ENCODE results near the gene PALLD. TPM values are rescaled to one million over a fixed set of nuclear protein-coding genes. Genes with fewer than 3 reads are reported as not detected.

Gene PALLD
- total RNA-seq, 1 donor from 2014 or later: 85.7 TPM

DNA sequence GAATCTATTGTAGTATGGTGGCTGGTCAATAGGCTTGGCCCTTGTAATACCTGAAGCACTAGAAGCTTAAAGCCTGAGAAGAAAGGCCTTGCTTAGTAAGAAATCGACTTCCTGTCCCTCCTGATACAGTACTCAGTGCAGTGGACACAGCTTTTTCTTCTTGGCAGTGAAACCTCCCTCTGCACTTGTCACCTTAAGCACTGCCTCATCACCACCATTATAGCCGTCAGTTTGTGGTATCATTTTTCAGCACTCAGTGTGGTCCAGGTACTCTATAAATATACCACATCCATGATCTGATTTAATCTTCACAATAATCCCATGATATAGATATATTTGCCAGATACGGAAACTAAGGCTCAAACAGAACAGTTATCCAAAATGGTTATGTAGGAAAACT lies 75.2 kb downstream of the PALLD start:
- no peak for DNase-seq (ENCODE audit: low spot score)
- no peak overlapping the region for H3K27ac ChIP-seq
- Mint-ChIP-seq H3K27ac (no peak overlapping the region), H3K4me1 (peaks cover 21% of the 10 kb centered on the region), H3K4me3 (no peak overlapping the region), H3K36me3 (peaks cover 2% of the 10 kb centered on the region), H3K27me3 (ENCODE audit: insufficient read depth, low read depth) (no peaks in the 10 kb centered on the region), H3K9me3 (peaks cover 2% of the 10 kb centered on the region)
- H4K20me1 ChIP-seq (ENCODE audit: low read depth): no peaks in the 10 kb centered on the region
- H3K4me2 ChIP-seq: no peak overlapping the region
- H3F3A ChIP-seq (ENCODE audit: low read depth): no peaks in the 10 kb centered on the region
- no peak overlapping the region for H3K9ac ChIP-seq
- H3K4me1 ChIP-seq: peaks cover 7% of the 10 kb centered on the region
- TF ChIP-seq EZH2 (IDR thresholded peaks at IDR 0.05) (no peak), EZH2phosphoT487 (IDR thresholded peaks at IDR 0.05) (no peak)
- TF ChIP-seq, protein P1, sequence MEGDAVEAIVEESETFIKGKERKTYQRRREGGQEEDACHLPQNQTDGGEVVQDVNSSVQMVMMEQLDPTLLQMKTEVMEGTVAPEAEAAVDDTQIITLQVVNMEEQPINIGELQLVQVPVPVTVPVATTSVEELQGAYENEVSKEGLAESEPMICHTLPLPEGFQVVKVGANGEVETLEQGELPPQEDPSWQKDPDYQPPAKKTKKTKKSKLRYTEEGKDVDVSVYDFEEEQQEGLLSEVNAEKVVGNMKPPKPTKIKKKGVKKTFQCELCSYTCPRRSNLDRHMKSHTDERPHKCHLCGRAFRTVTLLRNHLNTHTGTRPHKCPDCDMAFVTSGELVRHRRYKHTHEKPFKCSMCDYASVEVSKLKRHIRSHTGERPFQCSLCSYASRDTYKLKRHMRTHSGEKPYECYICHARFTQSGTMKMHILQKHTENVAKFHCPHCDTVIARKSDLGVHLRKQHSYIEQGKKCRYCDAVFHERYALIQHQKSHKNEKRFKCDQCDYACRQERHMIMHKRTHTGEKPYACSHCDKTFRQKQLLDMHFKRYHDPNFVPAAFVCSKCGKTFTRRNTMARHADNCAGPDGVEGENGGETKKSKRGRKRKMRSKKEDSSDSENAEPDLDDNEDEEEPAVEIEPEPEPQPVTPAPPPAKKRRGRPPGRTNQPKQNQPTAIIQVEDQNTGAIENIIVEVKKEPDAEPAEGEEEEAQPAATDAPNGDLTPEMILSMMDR (IDR thresholded peaks at IDR 0.05): no peak
- H3K4me3 ChIP-seq: no peak overlapping the region
- no peaks in the 10 kb centered on the region for H3K9me3 ChIP-seq (ENCODE audit: low read depth)
- no peak overlapping the region for H2AFZ ChIP-seq (replicated peaks)
- no peaks in the 10 kb centered on the region for H3K36me3 ChIP-seq
- H3K27me3 ChIP-seq: no peaks in the 10 kb centered on the region
- H3K79me2 ChIP-seq (ENCODE audit: low read depth): no peaks in the 10 kb centered on the region

DNA sequence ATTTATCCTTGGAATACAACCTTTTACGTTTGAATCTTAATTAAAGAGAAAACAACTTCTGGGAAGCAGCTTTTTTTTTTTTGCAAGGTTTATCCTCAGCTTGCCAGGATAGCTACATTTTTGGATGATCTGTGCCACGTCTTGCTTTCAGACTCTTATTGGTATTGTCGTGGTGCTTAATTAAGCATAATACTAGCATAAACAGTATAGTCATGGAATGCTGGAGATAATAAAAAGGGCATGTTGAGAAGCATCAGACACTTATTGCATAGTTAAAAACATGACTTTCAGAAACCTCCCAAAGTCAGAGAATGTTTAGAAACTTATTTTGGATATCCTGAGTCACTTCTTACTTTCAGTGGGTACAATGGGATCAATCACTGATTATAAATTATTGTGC lies 77.0 kb downstream of the PALLD start:
- H3K9me3 ChIP-seq (ENCODE audit: low read depth): no peaks in the 10 kb centered on the region
- no peaks in the 10 kb centered on the region for H4K20me1 ChIP-seq (ENCODE audit: low read depth)
- Mint-ChIP-seq H3K36me3 (peaks cover 2% of the 10 kb centered on the region), H3K27me3 (ENCODE audit: insufficient read depth, low read depth) (peaks cover 3% of the 10 kb centered on the region), H3K9me3 (peaks cover 9% of the 10 kb centered on the region), H3K4me3 (no peak overlapping the region), H3K4me1 (peaks cover 21% of the 10 kb centered on the region), H3K27ac (no peak overlapping the region)
- H3K36me3 ChIP-seq: no peaks in the 10 kb centered on the region
- H3K9ac ChIP-seq: no peak overlapping the region
- no peak overlapping the region for H3K4me3 ChIP-seq
- H3K4me2 ChIP-seq: no peak overlapping the region
- H3K27ac ChIP-seq: no peak overlapping the region
- H2AFZ ChIP-seq (replicated peaks): no peak overlapping the region
- no peaks in the 10 kb centered on the region for H3K79me2 ChIP-seq (ENCODE audit: low read depth)
- no peaks in the 10 kb centered on the region for H3K27me3 ChIP-seq
- TF ChIP-seq EZH2phosphoT487 (IDR thresholded peaks at IDR 0.05) (no peak), EZH2 (IDR thresholded peaks at IDR 0.05) (no peak)
- TF ChIP-seq, protein P1 (IDR thresholded peaks at IDR 0.05): no peak
- peaks cover 7% of the 10 kb centered on the region for H3K4me1 ChIP-seq
- DNase-seq (ENCODE audit: low spot score): no peak
- H3F3A ChIP-seq (ENCODE audit: low read depth): no peaks in the 10 kb centered on the region

DNA sequence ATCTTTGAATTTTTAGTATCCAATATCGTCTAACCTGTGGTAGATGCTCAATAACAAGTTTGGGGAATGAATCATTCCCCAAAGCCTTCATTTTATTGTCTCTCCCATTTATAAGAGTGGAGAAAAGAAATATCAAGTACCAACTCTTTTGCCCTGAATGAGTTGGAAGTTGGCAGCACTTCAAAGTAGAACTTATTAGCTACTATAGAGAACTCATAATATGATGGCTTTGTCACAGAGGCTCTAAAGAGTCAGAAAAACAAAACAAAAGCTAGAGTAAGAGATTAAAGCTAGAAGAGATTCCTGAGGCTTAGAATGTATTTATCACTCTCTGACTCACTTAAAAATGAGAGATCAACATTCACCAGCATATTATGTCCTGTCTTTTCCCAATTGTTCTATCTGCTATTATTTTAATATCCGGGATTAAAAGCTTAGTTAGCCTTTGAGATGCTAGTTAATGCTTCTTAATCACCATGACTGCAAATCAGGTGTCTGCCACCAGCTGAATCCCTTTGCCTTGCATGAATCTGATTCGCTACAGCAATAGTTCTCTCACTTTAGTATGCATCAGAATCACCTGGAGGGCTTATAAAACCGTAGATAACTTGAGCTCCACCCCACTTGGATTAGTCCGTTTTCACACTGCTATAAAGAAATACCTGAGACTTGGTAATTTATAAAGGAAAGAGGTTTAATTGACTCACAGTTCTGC lies 77.9 kb downstream of the PALLD start:
- H2AFZ ChIP-seq (replicated peaks): no peak overlapping the region
- Mint-ChIP-seq H3K36me3 (peaks cover 2% of the 10 kb centered on the region), H3K9me3 (peaks cover 9% of the 10 kb centered on the region), H3K4me3 (no peak overlapping the region), H3K27ac (no peak overlapping the region), H3K4me1 (peaks cover 18% of the 10 kb centered on the region), H3K27me3 (ENCODE audit: insufficient read depth, low read depth) (peaks cover 3% of the 10 kb centered on the region)
- no peak overlapping the region for H3K27ac ChIP-seq
- H3K9ac ChIP-seq: no peak overlapping the region
- no peak overlapping the region for H3K4me3 ChIP-seq
- H4K20me1 ChIP-seq (ENCODE audit: low read depth): no peaks in the 10 kb centered on the region
- TF ChIP-seq EZH2 (IDR thresholded peaks at IDR 0.05) (no peak), EZH2phosphoT487 (IDR thresholded peaks at IDR 0.05) (peak; percentile 45)
- TF ChIP-seq, protein P1 (IDR thresholded peaks at IDR 0.05): no peak
- H3K36me3 ChIP-seq: no peaks in the 10 kb centered on the region
- H3K9me3 ChIP-seq (ENCODE audit: low read depth): no peaks in the 10 kb centered on the region
- no peaks in the 10 kb centered on the region for H3K79me2 ChIP-seq (ENCODE audit: low read depth)
- no peaks in the 10 kb centered on the region for H3K27me3 ChIP-seq
- H3K4me1 ChIP-seq: peaks cover 7% of the 10 kb centered on the region
- no peak overlapping the region for H3K4me2 ChIP-seq
- no peak for DNase-seq (ENCODE audit: low spot score)
- no peaks in the 10 kb centered on the region for H3F3A ChIP-seq (ENCODE audit: low read depth)
